ENCODE data around the gene OR2L8. TPM values are rescaled to one million over a fixed set of nuclear protein-coding genes. Genes with fewer than 3 reads are reported as not detected.

OR2L8 gene
- total and polyA plus RNA-seq, 2 of the 4 experiments (the other 2 are of a cell fraction), result not detected

DNA sequence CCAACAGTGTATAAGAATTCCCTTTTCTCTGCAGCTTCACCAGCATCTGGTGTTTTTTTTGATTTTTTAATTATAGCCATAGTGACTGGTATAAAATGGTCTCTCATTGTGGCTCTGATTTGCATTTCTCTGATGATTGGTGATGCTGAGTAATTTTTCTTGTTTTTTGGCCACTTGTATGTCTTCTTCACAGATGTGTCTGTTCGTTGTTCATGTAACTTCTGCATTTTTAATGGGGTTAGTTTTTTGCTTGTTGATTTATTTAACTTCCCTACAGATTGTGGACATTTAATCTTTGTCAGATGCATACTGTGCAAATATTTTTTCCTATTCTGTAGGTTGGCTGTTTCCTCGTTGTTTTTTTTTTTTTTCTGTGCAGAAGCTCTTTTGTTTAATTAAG lies 44.3 kb downstream of the OR2L8 start:
- no peak overlapping the region for H2BK120ac ChIP-seq (ENCODE audit: low read depth, low read length)
- ATAC-seq (ENCODE audit: low read depth) (no peak), DNase-seq (no peak)
- no peaks in the 10 kb centered on the region for H3K36me3 ChIP-seq (ENCODE audit: control insufficient read depth, insufficient read depth, low read length)
- H2BK15ac ChIP-seq (ENCODE audit: low read depth, low read length), result no peak overlapping the region
- WGBS, 2 experiments (ENCODE audit: extremely low coverage in 2 of 2, insufficient read length in 1 of 2), result no CpG with 5 or more reads among the region's 2 CpGs
- no peak overlapping the region for H3K9ac ChIP-seq (ENCODE audit: low read depth, low read length)
- H3K4me1 ChIP-seq (ENCODE audit: control insufficient read depth, insufficient read depth, low read length), result no peaks in the 10 kb centered on the region
- no peak overlapping the region for H2BK20ac ChIP-seq (ENCODE audit: low read depth, low read length)
- no peak overlapping the region for H3K4me3 ChIP-seq (ENCODE audit: insufficient read depth, low read depth, low read length)
- ChIA-PET CTCF (no interaction called here), POLR2A (ENCODE audit: unreplicated experiment) (no interaction called here)
- in situ Hi-C loops (cut with MboI; ENCODE audit: low sequenced_read_pairs), result no loop called here
- no peak overlapping the region for H2AK9ac ChIP-seq (replicated peaks; ENCODE audit: low read depth, low read length, poor library complexity)
- H4K5ac ChIP-seq (ENCODE audit: low read depth, low read length), result no peak overlapping the region
- no peak overlapping the region for H3K4me2 ChIP-seq (ENCODE audit: low read depth, low read length)
- BruUV-seq (replicated peaks), result no TSS peak
- no peaks in the 10 kb centered on the region for H3K9me1 ChIP-seq (ENCODE audit: insufficient read depth, low read length)
- dilution Hi-C loops (cut with HindIII; ENCODE audit: low sequenced_read_pairs, unreplicated experiment), result no loop called here
- no peak overlapping the region for H2AK5ac ChIP-seq (ENCODE audit: low read depth, low read length)
- no peak overlapping the region for H3K56ac ChIP-seq (ENCODE audit: extremely low read depth, insufficient read depth, low read length)
- no peaks in the 10 kb centered on the region for H4K20me1 ChIP-seq (ENCODE audit: insufficient read depth, low read length)
- H4K91ac ChIP-seq (ENCODE audit: insufficient read depth, low read depth, low read length), result no peak overlapping the region
- intact Hi-C loops (cut with micrococcal nuclease), result no loop called here
- TF ChIP-seq MAFK (IDR thresholded peaks at IDR 0.05; ENCODE audit: low read depth, low read length) (no peak), RCOR1 (IDR thresholded peaks at IDR 0.05; ENCODE audit: insufficient replicate concordance, low read length) (no peak), RAD21 (IDR thresholded peaks at IDR 0.05; ENCODE audit: low read length) (no peak), SMC3 (IDR thresholded peaks at IDR 0.05; ENCODE audit: low read depth, low read length) (no peak), NFE2L2 (IDR thresholded peaks at IDR 0.05; ENCODE audit: low read depth, low read length) (no peak), CHD1 (IDR thresholded peaks at IDR 0.05; ENCODE audit: low read depth, low read length) (no peak), POLR2A (IDR thresholded peaks at IDR 0.05; ENCODE audit: low read depth, low read length) (no peak)
- peaks cover 13% of the 10 kb centered on the region for H3K9me3 ChIP-seq (ENCODE audit: control insufficient read depth, insufficient read depth, low read length)
- no peak overlapping the region for H3K27ac ChIP-seq (ENCODE audit: insufficient read depth, low read length)
- no peak overlapping the region for H2AFZ ChIP-seq (replicated peaks; ENCODE audit: low read length, poor library complexity)
- no peaks in the 10 kb centered on the region for H3K79me1 ChIP-seq (ENCODE audit: low read depth in 1 of 2, low read length in 2 of 2)
- no peak overlapping the region for H2BK5ac ChIP-seq (ENCODE audit: low read depth, low read length, poor library complexity, severe bottlenecking)
- H3K18ac ChIP-seq (ENCODE audit: low read depth, low read length), result no peak overlapping the region
- no peak overlapping the region for H4K8ac ChIP-seq (ENCODE audit: low read depth in 2 of 2, low read length in 2 of 2)
- no peaks in the 10 kb centered on the region for H3K27me3 ChIP-seq (ENCODE audit: control insufficient read depth, insufficient read depth, low read length)
- H3K14ac ChIP-seq (replicated peaks; ENCODE audit: low read depth, low read length), result no peak overlapping the region
- no peak overlapping the region for H3K4ac ChIP-seq (ENCODE audit: low read depth, low read length)
- H3K23ac ChIP-seq (ENCODE audit: low read depth, low read length), result no peak overlapping the region

Data from IMR-90 (cell line).